WI38 (cell line): ENCODE results near the gene DIPK1B.

Experiments
- H3K4me3 ChIP-seq: 2 replicates; pipeline ENCODE4 v1.5.1; 2011; ENCODE audit warnings: low read depth, mild to moderate bottlenecking, control low read depth, low read length
- CTCF ChIP-seq: IDR thresholded peaks from 2 replicates; pipeline ENCODE4 v1.5.1; 2012; ENCODE audit warnings: low read depth, mild to moderate bottlenecking, control low read depth, low read length

DIPK1B gene

GRCh38 chr9:136714096-136714892, 1.9 kb downstream of the DIPK1B start:
- TF ChIP-seq CTCF = no peak
- H3K4me3 ChIP-seq = no peak overlapping the region

- TF ChIP-seq CTCF = no peak
- H3K4me3 ChIP-seq = no peak overlapping the region
These were observed 2.5 kb downstream of the DIPK1B start for GRCh38 chr9:136714893-136715274.

GRCh38 chr9:136717399-136717798, 5.0 kb downstream of the DIPK1B start:
- H3K4me3 ChIP-seq = no peak overlapping the region
- no peak for TF ChIP-seq CTCF

GRCh38 chr9:136718345-136719194, 6.2 kb downstream of the DIPK1B start:
- no peak for TF ChIP-seq CTCF
- no peak overlapping the region for H3K4me3 ChIP-seq

- TF ChIP-seq CTCF = no peak
- no peak overlapping the region for H3K4me3 ChIP-seq
These were observed 7.0 kb downstream of the DIPK1B start for GRCh38 chr9:136719195-136719880.

- TF ChIP-seq CTCF = no peak
- H3K4me3 ChIP-seq = no peak overlapping the region
These were observed 8.0 kb downstream of the DIPK1B start for GRCh38 chr9:136720251-136720897.
